Adipose tissue (tissue), 3 donors: ENCODE measurements around the gene BZW2. TPM values are rescaled to one million over a fixed set of nuclear protein-coding genes. Genes with fewer than 3 reads are reported as not detected.
"Not testable (repeated sequence)": the region's sequence is repeated elsewhere in the genome, so short reads cannot be mapped to it uniquely, and the experiment has no call there.

Experiments
- H3K27ac ChIP-seq: one replicate; pipeline ENCODE4 v1.5.1; 2013; ENCODE audit warnings: low read depth, low read length
- WGBS, 3 donors: extraction: QIAGEN DNeasy Blood & Tissue Kit; methylation state at CpG; one replicate each; pipeline ENCODE4 v1.1.7; 2013; 5-methylcytosine and 5-hydroxymethylcytosine counted together
- polyA plus RNA-seq, 3 donors: library from polyadenylated mRNA; stranded (reverse); fragments of 200-250 nt; gene quantifications; one replicate each; pipeline ENCODE4 v1.2.3, GENCODE V29; 2013
- donor health status: healthy with polysubstance abuse.
- donor health status: Bipolar disorder and iron deficiency.
- donor health status: healthy.

The BZW2 gene
- polyA plus RNA-seq, 3 donors, result 25.5 to 42.8 (median 30.4) TPM

- H3K27ac ChIP-seq, result no peak overlapping the region
- WGBS, 3 donors, result 78 to 91% (median 85%) methylated on average over 1 of the region's 1 CpG
Measured at GRCh38 chr7:16661924-16662323, 15.9 kb downstream of the BZW2 start.

- no peak overlapping the region for H3K27ac ChIP-seq
Measured at GRCh38 chr7:16667355-16667754, 21.4 kb downstream of the BZW2 start.

GRCh38 chr7:16668049-16668858 is 22.3 kb downstream of the BZW2 start:
- 38 to 57% (median 48%) methylated on average over 11 of the region's 11 CpGs for WGBS, 3 donors
- H3K27ac ChIP-seq, result no peak overlapping the region

More at GRCh38 chr7:16667355-16667754, 21.4 kb downstream of the BZW2 start:
- 76 to 97% (median 80%) methylated on average over 3 of the region's 3 CpGs for WGBS, 3 donors

- no peak overlapping the region for H3K27ac ChIP-seq
- 90 to 98% (median 94%) methylated on average over 5 of the region's 5 CpGs for WGBS, 3 donors
Measured at GRCh38 chr7:16668978-16669377, 23.0 kb downstream of the BZW2 start.

GRCh38 chr7:16669581-16669980 is 23.6 kb downstream of the BZW2 start:
- 93 to 98% (median 94%) methylated on average over 2 of the region's 2 CpGs for WGBS, 3 donors
- H3K27ac ChIP-seq, result no peak overlapping the region

GRCh38 chr7:16670021-16670420 is 24.0 kb downstream of the BZW2 start:
- WGBS, 3 donors, result 49 to 87% (median 61%) methylated on average over 1 of the region's 1 CpG
- no peak overlapping the region for H3K27ac ChIP-seq

GRCh38 chr7:16670731-16671344 is 24.9 kb downstream of the BZW2 start:
- 96 to 99% (median 97%) methylated on average over 4 of the region's 4 CpGs for WGBS, 3 donors
- no peak overlapping the region for H3K27ac ChIP-seq

GRCh38 chr7:16671811-16672210 is 25.8 kb downstream of the BZW2 start:
- H3K27ac ChIP-seq, result no peak overlapping the region
- 91 to 97% (median 97%) methylated on average over 3 of the region's 3 CpGs for WGBS, 3 donors

- H3K27ac ChIP-seq, result no peak overlapping the region
- 96 to 97% (median 96%) methylated on average over 3 of the region's 3 CpGs for WGBS, 3 donors
Measured at GRCh38 chr7:16675277-16675676, 29.3 kb downstream of the BZW2 start.

GRCh38 chr7:16677978-16678494 is 32.1 kb downstream of the BZW2 start:
- 90 to 95% (median 93%) methylated on average over 12 of the region's 12 CpGs for WGBS, 3 donors
- H3K27ac ChIP-seq, result no peak overlapping the region

- H3K27ac ChIP-seq, result not testable (repeated sequence)
- WGBS, 3 donors, result 76 to 96% (median 92%) methylated on average over 14 of the region's 14 CpGs
Measured at GRCh38 chr7:16678645-16679566, 32.9 kb downstream of the BZW2 start.

- no peak overlapping the region for H3K27ac ChIP-seq
- 60 to 74% (median 68%) methylated on average over 2 of the region's 2 CpGs for WGBS, 3 donors
Measured at GRCh38 chr7:16684935-16685334, 39.0 kb downstream of the BZW2 start.

GRCh38 chr7:16685535-16685934 is 39.6 kb downstream of the BZW2 start:
- WGBS, 3 donors, result 95 to 97% (median 96%) methylated on average over 2 of the region's 2 CpGs
- H3K27ac ChIP-seq, result no peak overlapping the region

GRCh38 chr7:16688249-16688648 is 42.3 kb downstream of the BZW2 start:
- H3K27ac ChIP-seq, result no peak overlapping the region
- WGBS, 3 donors, result 92 to 98% (median 95%) methylated on average over 2 of the region's 2 CpGs

- 66 to 90% (median 87%) methylated on average over 4 of the region's 4 CpGs for WGBS, 3 donors
- no peak overlapping the region for H3K27ac ChIP-seq
Measured at GRCh38 chr7:16691241-16691640, 45.3 kb downstream of the BZW2 start.

- H3K27ac ChIP-seq, result no peak overlapping the region
- 95 to 100% (median 98%) methylated on average over 2 of the region's 2 CpGs for WGBS, 3 donors
Measured at GRCh38 chr7:16693601-16694318, 47.8 kb downstream of the BZW2 start.

- H3K27ac ChIP-seq, result no peak overlapping the region
- 77 to 84% (median 84%) methylated on average over 6 of the region's 6 CpGs for WGBS, 3 donors
Measured at GRCh38 chr7:16694806-16695205, 48.8 kb downstream of the BZW2 start.

- H3K27ac ChIP-seq, result no peak overlapping the region
- WGBS, 3 donors, result 61 to 85% (median 69%) methylated on average over 4 of the region's 4 CpGs
Measured at GRCh38 chr7:16695621-16696237, 49.7 kb downstream of the BZW2 start.
